Measurements from ENCODE around the gene SLFN5. TPM values are rescaled to one million over a fixed set of nuclear protein-coding genes. Genes with fewer than 3 reads are reported as not detected.
A peak's percentile ranks its signal among the peaks of the same experiment; 100 is the strongest.

The SLFN5 gene
- total and polyA plus RNA-seq, 2 donors (not counting 1 experiment from before 2014, with no cell fraction given): 0.82 to 12.5 TPM

DNA sequence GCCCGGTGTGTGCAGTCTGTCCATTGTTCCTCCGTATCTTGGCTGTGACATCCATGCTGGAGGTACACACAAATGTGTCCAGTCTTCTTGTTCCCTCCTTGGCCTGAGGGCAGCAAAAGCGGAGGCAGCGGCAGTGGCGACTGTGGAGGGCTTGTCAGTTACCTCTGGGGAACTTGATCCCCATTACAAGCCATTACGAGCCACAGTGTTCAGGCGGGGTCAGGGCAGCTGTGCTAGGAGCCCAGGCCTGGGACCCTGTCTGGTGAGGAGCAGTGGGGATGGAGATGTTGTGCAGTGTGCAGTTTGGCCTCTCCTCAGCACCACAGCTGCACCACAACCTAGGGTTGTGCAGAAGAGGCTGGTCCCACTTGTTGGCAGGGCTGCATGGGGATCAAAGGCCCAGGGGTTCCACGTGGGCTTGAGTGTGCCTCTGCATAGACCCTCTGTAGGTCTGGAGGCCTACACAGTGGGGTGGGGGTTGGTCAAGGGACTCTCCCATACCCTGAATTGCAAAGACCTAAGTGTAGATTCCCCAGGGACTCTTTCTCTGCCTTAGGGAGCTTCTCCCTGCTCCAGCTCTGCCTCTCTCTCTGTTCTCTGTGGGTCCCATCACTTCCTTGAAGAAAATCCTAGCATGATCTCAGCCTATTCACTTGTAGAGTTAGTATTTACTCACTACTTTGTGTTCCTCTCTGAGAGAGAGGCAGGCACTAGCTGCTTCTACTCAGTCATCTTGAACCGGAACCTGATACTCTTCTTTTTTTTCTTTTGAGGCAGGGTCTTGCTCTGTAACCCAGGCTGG, 71.7 kb downstream of the SLFN5 start:
- Histone ChIP-seq H3K9ac (ENCODE audit: low read length) (no peak overlapping the region), H3K9me3 (ENCODE audit: control extremely low read depth in 1 of 3, control insufficient read depth in 2 of 3, insufficient read depth in 1 of 3, low read length in 2 of 3) (no peaks in the 10 kb centered on the region), H3K36me3 (replicated peaks in 1 of 2; ENCODE audit: control extremely low read depth in 1 of 2, control insufficient read depth in 1 of 2, extremely low read depth in 1 of 2, insufficient read depth in 2 of 2, low read length in 1 of 2) (no peaks in the 10 kb centered on the region), H3K4me2 (replicated peaks; ENCODE audit: low read depth, low read length, poor library complexity, severe bottlenecking) (peak overlapping the region; percentile 93), H3K79me2 (ENCODE audit: control insufficient read depth, insufficient read depth, low read length) (no peaks in the 10 kb centered on the region), H3K4me1 (ENCODE audit: control insufficient read depth in 2 of 2, insufficient read depth in 2 of 2, low read length in 2 of 2) (peaks cover 8 to 17% of the 10 kb centered on the region in 2 donors), H3K4me3 (ENCODE audit: control extremely low read depth in 1 of 5, extremely low read depth in 1 of 5, insufficient read depth in 1 of 5, low read depth in 2 of 5, low read length in 4 of 5) (no peak overlapping the region), H2AFZ (ENCODE audit: insufficient read depth, low read depth, low read length, poor library complexity, severe bottlenecking) (peak overlapping the region; percentile 78), H3K27me3 (replicated peaks in 1 of 4; ENCODE audit: control extremely low read depth in 1 of 4, control insufficient read depth in 3 of 4, insufficient read depth in 4 of 4, low read length in 3 of 4) (peaks cover 0 to 4% (median 0%) of the 10 kb centered on the region in 4 experiments), H3K27ac (ENCODE audit: low read length in 2 of 2) (no peak overlapping the region), H4K20me1 (ENCODE audit: control insufficient read depth, insufficient read depth, low read length, poor library complexity, severe bottlenecking) (no peaks in the 10 kb centered on the region)
- WGBS (ENCODE audit: insufficient coverage): 91% methylated on average over 7 of the region's 9 CpGs
- H3K4me3 Mint-ChIP-seq: peak overlapping the region; percentile 94
- peaks cover 18% of the 10 kb centered on the region for H3K4me1 Mint-ChIP-seq
- no peaks in the 10 kb centered on the region for H3K9me3 Mint-ChIP-seq (ENCODE audit: insufficient read depth)
- H3K27me3 Mint-ChIP-seq: no peaks in the 10 kb centered on the region
- TF ChIP-seq, protein P1, sequence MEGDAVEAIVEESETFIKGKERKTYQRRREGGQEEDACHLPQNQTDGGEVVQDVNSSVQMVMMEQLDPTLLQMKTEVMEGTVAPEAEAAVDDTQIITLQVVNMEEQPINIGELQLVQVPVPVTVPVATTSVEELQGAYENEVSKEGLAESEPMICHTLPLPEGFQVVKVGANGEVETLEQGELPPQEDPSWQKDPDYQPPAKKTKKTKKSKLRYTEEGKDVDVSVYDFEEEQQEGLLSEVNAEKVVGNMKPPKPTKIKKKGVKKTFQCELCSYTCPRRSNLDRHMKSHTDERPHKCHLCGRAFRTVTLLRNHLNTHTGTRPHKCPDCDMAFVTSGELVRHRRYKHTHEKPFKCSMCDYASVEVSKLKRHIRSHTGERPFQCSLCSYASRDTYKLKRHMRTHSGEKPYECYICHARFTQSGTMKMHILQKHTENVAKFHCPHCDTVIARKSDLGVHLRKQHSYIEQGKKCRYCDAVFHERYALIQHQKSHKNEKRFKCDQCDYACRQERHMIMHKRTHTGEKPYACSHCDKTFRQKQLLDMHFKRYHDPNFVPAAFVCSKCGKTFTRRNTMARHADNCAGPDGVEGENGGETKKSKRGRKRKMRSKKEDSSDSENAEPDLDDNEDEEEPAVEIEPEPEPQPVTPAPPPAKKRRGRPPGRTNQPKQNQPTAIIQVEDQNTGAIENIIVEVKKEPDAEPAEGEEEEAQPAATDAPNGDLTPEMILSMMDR (IDR thresholded peaks at IDR 0.05): no peak
- TF ChIP-seq EZH2 (IDR thresholded peaks at IDR 0.05; ENCODE audit: borderline replicate concordance, insufficient read depth, low read depth, low read length, poor library complexity, severe bottlenecking): no peak
- ChIA-PET POLR2A (interaction anchor here (3.0 kb wide), 1 partner anchor 218 kb away, joined by 12 read pairs; no protein-coding TSS in a partner anchor), CTCF (interaction anchor here (0.5 to 7.0 kb wide), 13 partner anchors 16 to 230 kb away, joined by 3 to 360 read pairs (median 4); partner anchors contain the start of genes SLFN11, SLFN12L and SLFN13)
- DNase-seq: peak; percentile 16
- no peak for ATAC-seq (ENCODE audit: low read depth)
- intact Hi-C loops (cut with micrococcal nuclease): loop anchor here (5.0 kb wide), 1 partner anchor 133 kb away; the partner anchor contains the start of gene SLFN13
- H3K27ac Mint-ChIP-seq: peak overlapping the region; percentile 92

DNA sequence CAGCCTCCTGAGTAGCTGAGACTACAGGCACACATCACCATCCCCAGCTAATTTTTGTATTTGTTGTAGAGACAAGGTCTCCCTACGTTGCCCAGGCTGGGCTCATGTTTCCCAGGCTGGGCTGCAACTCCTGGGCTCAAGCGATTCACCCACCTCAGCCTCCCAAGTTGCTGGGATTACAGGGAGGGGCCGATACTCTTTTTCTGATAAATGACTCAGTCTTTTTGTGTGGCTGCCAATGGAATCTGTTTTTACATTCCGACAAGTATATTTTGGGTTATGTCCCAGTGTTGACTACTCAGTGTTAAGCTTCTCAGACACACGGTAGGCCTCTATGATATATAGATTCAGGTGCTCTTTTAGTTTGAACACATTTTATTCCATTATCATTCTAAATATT, 72.4 kb downstream of the SLFN5 start:
- no peak overlapping the region for H3K27ac ChIP-seq (ENCODE audit: low read length in 2 of 2)
- intact Hi-C loops (cut with micrococcal nuclease): no loop called here
- H3K79me2 ChIP-seq (ENCODE audit: control insufficient read depth, insufficient read depth, low read length): no peaks in the 10 kb centered on the region
- 100% methylated on average over 3 of the region's 5 CpGs for WGBS (ENCODE audit: insufficient coverage)
- Mint-ChIP-seq H3K9me3 (ENCODE audit: insufficient read depth) (no peaks in the 10 kb centered on the region), H3K27me3 (no peaks in the 10 kb centered on the region), H3K27ac (no peak overlapping the region), H3K4me3 (peak overlapping the region; percentile 24), H3K4me1 (peaks cover 18% of the 10 kb centered on the region)
- H3K36me3 ChIP-seq (replicated peaks in 1 of 2; ENCODE audit: control extremely low read depth in 1 of 2, control insufficient read depth in 1 of 2, extremely low read depth in 1 of 2, insufficient read depth in 2 of 2, low read length in 1 of 2): no peaks in the 10 kb centered on the region
- H3K27me3 ChIP-seq (replicated peaks in 1 of 4; ENCODE audit: control extremely low read depth in 1 of 4, control insufficient read depth in 3 of 4, insufficient read depth in 4 of 4, low read length in 3 of 4): peaks cover 0 to 4% (median 0%) of the 10 kb centered on the region in 4 experiments
- no peak overlapping the region for H3K9ac ChIP-seq (ENCODE audit: low read length)
- H3K4me1 ChIP-seq (ENCODE audit: control insufficient read depth in 2 of 2, insufficient read depth in 2 of 2, low read length in 2 of 2): peaks cover 8 to 17% of the 10 kb centered on the region in 2 donors
- no peaks in the 10 kb centered on the region for H3K9me3 ChIP-seq (ENCODE audit: control extremely low read depth in 1 of 3, control insufficient read depth in 2 of 3, insufficient read depth in 1 of 3, low read length in 2 of 3)
- no peaks in the 10 kb centered on the region for H4K20me1 ChIP-seq (ENCODE audit: control insufficient read depth, insufficient read depth, low read length, poor library complexity, severe bottlenecking)
- DNase-seq (no peak), ATAC-seq (ENCODE audit: low read depth) (no peak)
- no peak overlapping the region for H3K4me2 ChIP-seq (replicated peaks; ENCODE audit: low read depth, low read length, poor library complexity, severe bottlenecking)
- H3K4me3 ChIP-seq (ENCODE audit: control extremely low read depth in 1 of 5, extremely low read depth in 1 of 5, insufficient read depth in 1 of 5, low read depth in 2 of 5, low read length in 4 of 5): no peak overlapping the region
- POLR2A ChIA-PET: no interaction called here
- CTCF ChIA-PET: interaction anchor here (0.5 to 7.0 kb wide), 6 partner anchors 17 to 222 kb away, joined by 3 to 360 read pairs (median 3); partner anchors contain the start of gene SLFN12L
- TF ChIP-seq, protein P1 (IDR thresholded peaks at IDR 0.05): no peak
- TF ChIP-seq EZH2 (IDR thresholded peaks at IDR 0.05; ENCODE audit: borderline replicate concordance, insufficient read depth, low read depth, low read length, poor library complexity, severe bottlenecking): no peak
- H2AFZ ChIP-seq (ENCODE audit: insufficient read depth, low read depth, low read length, poor library complexity, severe bottlenecking): no peak overlapping the region
